DND-41 (cell line): ENCODE results near the gene TMEM185B.

Source experiments
- ATAC-seq: fragments of 200-7000 bp; cut with Tn5 transposase; 3 replicates; pipeline ENCODE4 v1.9.1; 2021; ENCODE audit warnings: low read depth; ENCODE audit not compliant: insufficient read depth
- DNase-seq: peaks from one replicate; pipeline ENCODE4 v3.0.0-alpha.2; 2020
- H2AFZ ChIP-seq: 2 replicates; pipeline ENCODE4 v1.6.0; 2012; ENCODE audit warnings: low read depth, low read length
- H3K27ac ChIP-seq: 2 replicates; pipeline ENCODE4 v1.5.1; 2012; ENCODE audit warnings: low read length, inconsistent platforms
- H3K27me3 ChIP-seq: fragments of 200-600 bp; sonication (generic); 2 replicates; pipeline ENCODE4 v1.6.0; 2012; ENCODE audit warnings: low read length, mild to moderate bottlenecking, inconsistent platforms; ENCODE audit not compliant: insufficient read depth, poor library complexity
- H3K36me3 ChIP-seq: 2 replicates; pipeline ENCODE4 v1.5.1; 2012; ENCODE audit warnings: low read length, inconsistent platforms; ENCODE audit not compliant: insufficient read depth
- H3K4me1 ChIP-seq: 2 replicates; pipeline ENCODE4 v1.5.1; 2012; ENCODE audit warnings: mild to moderate bottlenecking, low read length; ENCODE audit not compliant: insufficient read depth
- H3K4me2 ChIP-seq: 2 replicates; pipeline ENCODE4 v1.6.0; 2012; ENCODE audit warnings: mild to moderate bottlenecking, moderate library complexity, low read length, inconsistent platforms; ENCODE audit not compliant: insufficient read depth
- H3K4me3 ChIP-seq, 2 experiments: fragments of 200-600 bp in 1 of 2; shearing (Covaris generic) in 1 of 2; 2 replicates each; pipeline ENCODE4 v1.5.1; 2012 to 2016; ENCODE audit warnings: inconsistent platforms in 2 of 2, low read length in 2 of 2, mild to moderate bottlenecking in 2 of 2, low read depth in 1 of 2, moderate library complexity in 1 of 2
- H3K79me2 ChIP-seq: 2 replicates; pipeline ENCODE4 v1.6.0; 2012; ENCODE audit warnings: low read length, inconsistent platforms; ENCODE audit not compliant: insufficient read depth
- H3K9ac ChIP-seq: 2 replicates; pipeline ENCODE4 v1.6.0; 2012; ENCODE audit warnings: low read depth, mild to moderate bottlenecking, inconsistent platforms, low read length, moderate library complexity
- H3K9me3 ChIP-seq: 2 replicates; pipeline ENCODE4 v1.5.1; 2012; ENCODE audit warnings: low read length, moderate library complexity, mild to moderate bottlenecking, inconsistent platforms; ENCODE audit not compliant: insufficient read depth, severe bottlenecking
- H4K20me1 ChIP-seq: 2 replicates; pipeline ENCODE4 v1.6.0; 2012; ENCODE audit warnings: low read length; ENCODE audit not compliant: insufficient read depth
- EZH2 ChIP-seq: IDR thresholded peaks from 3 replicates; pipeline ENCODE4 v1.6.1; 2012; ENCODE audit warnings: borderline replicate concordance, low read depth, mild to moderate bottlenecking, moderate library complexity, low read length, inconsistent platforms; ENCODE audit not compliant: severe bottlenecking
- TF ChIP-seq, protein P1 (sequence below): IDR thresholded peaks from 2 replicates; pipeline ENCODE4 v1.5.1; 2012; ENCODE audit warnings: borderline replicate concordance, low read length, moderate library complexity, mild to moderate bottlenecking; ENCODE audit not compliant: poor library complexity, severe bottlenecking; ENCODE audit errors: extremely low read depth

Gene TMEM185B

DNA sequence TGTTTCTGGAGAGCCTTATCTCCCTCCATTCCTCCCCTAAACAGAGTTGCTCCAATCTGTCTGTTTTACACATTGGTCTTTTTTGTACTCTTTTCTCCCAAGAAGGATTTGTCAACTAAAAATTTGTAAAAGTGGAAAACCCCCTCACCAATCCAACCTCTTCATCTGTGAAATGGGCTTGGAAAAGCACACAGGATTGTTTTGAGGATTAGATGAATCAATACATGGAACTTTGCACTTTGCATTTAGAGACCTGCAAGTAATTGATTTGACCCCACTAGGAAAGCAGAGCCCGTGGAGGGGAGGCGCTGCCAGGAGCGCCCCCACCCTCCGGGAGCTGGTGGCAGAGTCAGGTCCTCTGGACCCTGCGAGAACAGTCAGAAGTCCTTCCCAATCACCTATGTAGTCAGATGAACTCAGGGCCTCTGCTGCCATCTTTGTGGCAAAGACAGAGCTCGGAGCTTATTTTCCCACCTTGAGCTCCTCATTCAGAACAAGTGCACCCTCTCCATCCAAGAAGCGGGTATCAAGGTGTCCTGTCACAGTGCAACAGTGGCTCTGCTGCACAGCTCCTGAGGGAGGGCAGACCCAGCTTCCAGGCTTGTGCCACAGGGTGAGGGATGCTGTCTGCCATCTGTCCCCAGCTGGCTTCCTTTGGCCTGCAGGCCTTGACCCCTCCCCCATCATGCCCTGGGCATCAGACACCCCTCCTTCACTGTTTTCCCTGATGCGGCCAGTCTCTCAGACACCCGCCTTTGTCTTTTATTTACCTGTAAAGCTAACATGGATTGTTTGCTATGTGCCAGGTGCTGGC, 1.7 kb upstream of the TMEM185B start:
- Histone ChIP-seq H3K27ac (no peak overlapping the region), H4K20me1 (peaks cover 5% of the 10 kb centered on the region; the same call in 1 of the 2 replicates), H3K79me2 (peaks cover 40% of the 10 kb centered on the region), H3K4me3 (peak overlapping the region in 1 of 2 experiments; percentile 65; a peak in 1 of 4 replicates), H3K9me3 (no peaks in the 10 kb centered on the region), H3K27me3 (no peaks in the 10 kb centered on the region), H2AFZ (no peak overlapping the region), H3K4me1 (peaks cover 60% of the 10 kb centered on the region), H3K36me3 (peaks cover 27% of the 10 kb centered on the region), H3K9ac (peak overlapping the region; percentile 70), H3K4me2 (peak overlapping the region; percentile 90)
- ATAC-seq (no peak), DNase-seq (no peak)
- no peak for TF ChIP-seq EZH2
- TF ChIP-seq, protein P1, sequence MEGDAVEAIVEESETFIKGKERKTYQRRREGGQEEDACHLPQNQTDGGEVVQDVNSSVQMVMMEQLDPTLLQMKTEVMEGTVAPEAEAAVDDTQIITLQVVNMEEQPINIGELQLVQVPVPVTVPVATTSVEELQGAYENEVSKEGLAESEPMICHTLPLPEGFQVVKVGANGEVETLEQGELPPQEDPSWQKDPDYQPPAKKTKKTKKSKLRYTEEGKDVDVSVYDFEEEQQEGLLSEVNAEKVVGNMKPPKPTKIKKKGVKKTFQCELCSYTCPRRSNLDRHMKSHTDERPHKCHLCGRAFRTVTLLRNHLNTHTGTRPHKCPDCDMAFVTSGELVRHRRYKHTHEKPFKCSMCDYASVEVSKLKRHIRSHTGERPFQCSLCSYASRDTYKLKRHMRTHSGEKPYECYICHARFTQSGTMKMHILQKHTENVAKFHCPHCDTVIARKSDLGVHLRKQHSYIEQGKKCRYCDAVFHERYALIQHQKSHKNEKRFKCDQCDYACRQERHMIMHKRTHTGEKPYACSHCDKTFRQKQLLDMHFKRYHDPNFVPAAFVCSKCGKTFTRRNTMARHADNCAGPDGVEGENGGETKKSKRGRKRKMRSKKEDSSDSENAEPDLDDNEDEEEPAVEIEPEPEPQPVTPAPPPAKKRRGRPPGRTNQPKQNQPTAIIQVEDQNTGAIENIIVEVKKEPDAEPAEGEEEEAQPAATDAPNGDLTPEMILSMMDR, result no peak

DNA sequence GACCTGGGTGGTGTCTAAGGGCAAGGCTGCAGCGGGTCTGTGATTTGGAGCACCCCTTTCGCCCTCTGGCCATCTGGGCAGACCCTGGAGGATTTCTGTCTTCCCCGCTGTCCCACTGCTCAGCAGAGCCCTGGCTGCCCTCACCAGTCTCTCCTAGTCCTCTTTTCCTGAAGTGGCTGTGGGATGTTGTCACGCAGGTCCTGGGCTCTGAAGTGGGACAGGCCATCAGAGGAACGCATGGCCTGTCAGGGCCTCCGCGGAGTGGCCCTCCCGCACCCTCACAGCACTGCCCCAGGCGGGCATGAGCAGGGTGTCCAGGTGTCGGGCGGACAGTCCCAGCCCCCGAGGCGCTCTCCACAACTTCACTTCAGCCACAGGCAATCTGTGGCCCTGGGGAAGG, 1.1 kb upstream of the TMEM185B start:
- ATAC-seq (no peak), DNase-seq (no peak)
- Histone ChIP-seq H2AFZ (peak overlapping the region; percentile 73), H3K9me3 (no peaks in the 10 kb centered on the region), H3K4me1 (peaks cover 65% of the 10 kb centered on the region), H3K9ac (peak overlapping the region; percentile 70), H3K79me2 (peaks cover 47% of the 10 kb centered on the region), H3K4me3 (peak overlapping the region; percentile 47 to 65; a peak in 3 of 4 replicates), H4K20me1 (peaks cover 12% of the 10 kb centered on the region; the same call in 1 of the 2 replicates), H3K27ac (peak overlapping the region; percentile 93), H3K27me3 (no peaks in the 10 kb centered on the region), H3K36me3 (peaks cover 34% of the 10 kb centered on the region), H3K4me2 (peak overlapping the region; percentile 90)
- no peak for TF ChIP-seq EZH2
- TF ChIP-seq, protein P1, result no peak

DNA sequence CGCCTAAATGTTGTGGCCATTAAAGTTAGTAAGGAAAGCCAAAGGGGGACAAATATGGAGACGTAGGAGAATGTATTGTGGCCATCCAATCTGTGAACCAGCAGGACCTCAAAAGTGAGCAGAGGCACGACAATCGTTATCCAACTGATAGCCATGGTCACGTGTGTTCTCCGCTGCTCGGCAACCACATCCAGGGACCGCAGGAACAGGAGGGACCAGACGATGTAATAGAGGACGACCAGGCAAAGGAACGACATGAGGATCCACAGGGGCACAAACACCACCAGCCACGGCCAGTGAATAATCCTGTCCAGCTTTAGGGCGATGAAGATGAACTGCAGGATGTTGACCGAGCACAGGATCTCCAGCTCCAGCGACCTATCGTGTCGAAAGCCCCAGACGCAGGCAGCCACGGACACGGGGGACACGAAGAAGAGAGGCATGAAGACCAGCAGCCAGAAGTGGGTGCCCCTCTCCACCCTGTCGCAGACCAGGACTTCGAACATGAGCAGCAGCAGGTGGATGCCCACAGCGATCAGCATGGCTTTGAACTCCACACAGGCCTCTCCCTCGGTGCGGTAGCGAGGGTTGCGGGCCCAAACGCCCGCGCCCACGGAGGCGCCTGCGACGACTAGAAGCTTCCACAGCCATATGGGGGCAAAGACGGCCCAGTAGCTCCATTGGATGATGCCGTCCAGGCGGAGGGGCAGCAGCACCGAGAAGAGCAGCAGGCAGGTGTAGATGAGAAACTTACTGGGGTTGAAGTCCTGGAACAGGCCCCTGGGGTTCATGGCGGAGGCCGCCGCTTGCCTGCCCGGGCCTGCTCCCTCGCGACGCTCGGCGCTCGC, 790 bp downstream of the TMEM185B start:
- Histone ChIP-seq H3K27me3 (no peaks in the 10 kb centered on the region), H3K36me3 (peaks cover 51% of the 10 kb centered on the region), H3K79me2 (peaks cover 64% of the 10 kb centered on the region), H3K9ac (peak overlapping the region; percentile 70), H4K20me1 (peaks cover 29% of the 10 kb centered on the region), H3K4me3 (peak overlapping the region; percentile 47 to 65; a peak in 3 of 4 replicates), H3K9me3 (no peaks in the 10 kb centered on the region), H3K4me2 (peak overlapping the region; percentile 90), H2AFZ (peak overlapping the region; percentile 73), H3K4me1 (peaks cover 56% of the 10 kb centered on the region), H3K27ac (peak overlapping the region; percentile 93)
- ATAC-seq, result peak; percentile 2; the same call in 2 of the 3 replicates
- TF ChIP-seq, protein P1, result no peak
- no peak for TF ChIP-seq EZH2
- DNase-seq, result no peak
